K562 (cell line): ENCODE measurements around the gene LAPTM5. TPM values are rescaled to one million over a fixed set of nuclear protein-coding genes. Genes with fewer than 3 reads are reported as not detected.

Experiments used
- GTF2F1 ChIP-seq: IDR thresholded peaks from 2 replicates; pipeline ENCODE4 v1.6.1; 2011; ENCODE audit warnings: low read depth, low read length, improper control_type of control experiment
- HDAC3 ChIP-seq: fragments of 450-650 bp; IDR thresholded peaks from 2 replicates; pipeline ENCODE4 v1.6.1; 2018; ENCODE audit warnings: borderline replicate concordance, mild to moderate bottlenecking, moderate library complexity; ENCODE audit not compliant: partially characterized antibody
- JUNB ChIP-seq: fragments of 450-650 bp; formaldehyde crosslinking; conservative IDR thresholded peaks from 2 replicates; pipeline ENCODE4 v1.4.0; 2020; ENCODE audit warnings: mild to moderate bottlenecking
- L3MBTL2 ChIP-seq: fragments of 450-650 bp; IDR thresholded peaks from 2 replicates; pipeline ENCODE4 v1.6.1; 2016; ENCODE audit warnings: mild to moderate bottlenecking, moderate library complexity
- PML ChIP-seq: IDR thresholded peaks from 2 replicates; pipeline ENCODE4 v1.6.1; 2012; ENCODE audit warnings: low read length, inconsistent platforms
- RCOR1 ChIP-seq, 2 experiments: IDR thresholded peaks; 2 replicates each; pipeline ENCODE4 v1.6.1; 2012; ENCODE audit warnings: low read depth in 2 of 2, low read length in 2 of 2, borderline replicate concordance in 1 of 2, improper control_type of control experiment in 1 of 2
- TSC22D4 ChIP-seq: fragments of 450-650 bp; IDR thresholded peaks from 2 replicates; pipeline ENCODE4 v1.6.1; 2016; ENCODE audit warnings: missing genetic modification characterization, missing biosample characterization, control low read depth
- ZNF316 ChIP-seq: fragments of 450-650 bp; IDR thresholded peaks from 2 replicates; pipeline ENCODE4 v1.6.1; 2016
- polyA plus RNA-seq, 8 experiments: library from polyadenylated mRNA; depleted of rRNA in 4 of 8; stranded (reverse) in 5 of 8; unstranded in 3 of 8; fragments of >200 nt; fragmentation: Nextera tagmentation in 2 of 8; fragmentation: Illumina TruSeq in 1 of 8; extraction: Ambion mirVana in 2 of 8; extraction: Trizol in 1 of 8; gene quantifications; 2 replicates each; pipeline versions ENCODE4 v1.2.1 to v1.2.3, GENCODE V29; 2011 to 2014; ENCODE audit warnings: inconsistent platforms in 1 of 8, missing spikeins in 1 of 8
- total RNA-seq, 7 experiments: library from RNA; depleted of rRNA in 6 of 7; stranded (reverse); fragments of >200 nt in 6 of 7; fragmentation: Illumina TruSeq in 2 of 7; extraction: Trizol in 2 of 7; gene quantifications; 2 replicates each; pipeline versions ENCODE4 v1.2.1 to v1.2.3, GENCODE V29; 2011 to 2021; ENCODE audit warnings: low replicate concordance in 1 of 7
- TF ChIP-seq, protein P1 (sequence below): fragments of 450-650 bp; IDR thresholded peaks from 2 replicates; pipeline ENCODE4 v1.6.1; 2014; ENCODE audit warnings: low read depth, mild to moderate bottlenecking, moderate library complexity, borderline replicate concordance
- TF ChIP-seq, protein P2 (sequence below): fragments of 450-650 bp; IDR thresholded peaks from 2 replicates; pipeline ENCODE4 v1.6.1; 2016
- TF ChIP-seq, protein P3 (sequence below): fragments of 250-450 bp; sonication (Bioruptor Pico); IDR thresholded peaks from 2 replicates; pipeline ENCODE4 v1.4.0; 2020; ENCODE audit warnings: mild to moderate bottlenecking, moderate library complexity
- TF ChIP-seq, protein P4 (sequence below): fragments of 450-650 bp; IDR thresholded peaks from 2 replicates; pipeline ENCODE4 v1.7.0; 2016; ENCODE audit warnings: borderline replicate concordance
- TF ChIP-seq, protein P5 (sequence below): fragments of 450-650 bp; formaldehyde crosslinking; IDR thresholded peaks from 2 replicates; pipeline ENCODE4 v1.4.0; 2020; ENCODE audit warnings: mild to moderate bottlenecking, moderate library complexity
- TF ChIP-seq, protein P6 (sequence below): IDR thresholded peaks from 2 replicates; pipeline ENCODE4 v1.6.1; 2014; ENCODE audit warnings: antibody characterized with exemption

LAPTM5 gene
- total and polyA plus RNA-seq, 9 of the 15 experiments (the other 6 are each of a cell fraction or from before 2014, with no cell fraction given) = 2.4 to 47.3 (median 20.3) TPM

DNA sequence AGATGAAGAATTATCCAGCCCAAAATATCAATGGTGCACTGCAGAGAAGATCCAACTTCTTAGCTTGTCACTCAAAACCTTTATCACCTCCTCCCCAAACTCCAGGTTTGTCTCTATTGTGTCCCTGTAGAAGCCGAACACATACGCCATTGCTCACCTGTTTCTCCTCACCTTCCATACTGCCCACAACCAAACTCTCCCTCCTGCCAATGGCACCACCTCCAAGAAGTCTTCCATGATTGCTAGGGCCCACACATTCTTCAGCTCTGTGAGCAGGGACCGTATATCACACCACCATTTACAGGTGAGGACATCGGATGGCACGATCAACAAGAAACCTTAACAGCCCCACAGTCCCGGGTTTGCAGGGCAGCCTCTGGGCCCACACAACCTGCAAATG lies 2.2 kb downstream of the LAPTM5 start (continued):
- TF ChIP-seq, protein P1, sequence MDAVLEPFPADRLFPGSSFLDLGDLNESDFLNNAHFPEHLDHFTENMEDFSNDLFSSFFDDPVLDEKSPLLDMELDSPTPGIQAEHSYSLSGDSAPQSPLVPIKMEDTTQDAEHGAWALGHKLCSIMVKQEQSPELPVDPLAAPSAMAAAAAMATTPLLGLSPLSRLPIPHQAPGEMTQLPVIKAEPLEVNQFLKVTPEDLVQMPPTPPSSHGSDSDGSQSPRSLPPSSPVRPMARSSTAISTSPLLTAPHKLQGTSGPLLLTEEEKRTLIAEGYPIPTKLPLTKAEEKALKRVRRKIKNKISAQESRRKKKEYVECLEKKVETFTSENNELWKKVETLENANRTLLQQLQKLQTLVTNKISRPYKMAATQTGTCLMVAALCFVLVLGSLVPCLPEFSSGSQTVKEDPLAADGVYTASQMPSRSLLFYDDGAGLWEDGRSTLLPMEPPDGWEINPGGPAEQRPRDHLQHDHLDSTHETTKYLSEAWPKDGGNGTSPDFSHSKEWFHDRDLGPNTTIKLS = no peak
- TF ChIP-seq RCOR1 (IDR thresholded peaks at IDR 0.05; ENCODE audit: borderline replicate concordance in 1 of 2, low read depth in 2 of 2, low read length in 2 of 2) = peak in 1 of 2 experiments; percentile 88; a peak in 1 of 4 replicates
- no peak for TF ChIP-seq JUNB (CRISPR knock-in tag)
- no peak for TF ChIP-seq HDAC3
- TF ChIP-seq, protein P2, sequence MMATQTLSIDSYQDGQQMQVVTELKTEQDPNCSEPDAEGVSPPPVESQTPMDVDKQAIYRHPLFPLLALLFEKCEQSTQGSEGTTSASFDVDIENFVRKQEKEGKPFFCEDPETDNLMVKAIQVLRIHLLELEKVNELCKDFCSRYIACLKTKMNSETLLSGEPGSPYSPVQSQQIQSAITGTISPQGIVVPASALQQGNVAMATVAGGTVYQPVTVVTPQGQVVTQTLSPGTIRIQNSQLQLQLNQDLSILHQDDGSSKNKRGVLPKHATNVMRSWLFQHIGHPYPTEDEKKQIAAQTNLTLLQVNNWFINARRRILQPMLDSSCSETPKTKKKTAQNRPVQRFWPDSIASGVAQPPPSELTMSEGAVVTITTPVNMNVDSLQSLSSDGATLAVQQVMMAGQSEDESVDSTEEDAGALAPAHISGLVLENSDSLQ = peak; percentile 64
- TF ChIP-seq PML = no peak
- no peak for TF ChIP-seq L3MBTL2
- TF ChIP-seq, protein P3, sequence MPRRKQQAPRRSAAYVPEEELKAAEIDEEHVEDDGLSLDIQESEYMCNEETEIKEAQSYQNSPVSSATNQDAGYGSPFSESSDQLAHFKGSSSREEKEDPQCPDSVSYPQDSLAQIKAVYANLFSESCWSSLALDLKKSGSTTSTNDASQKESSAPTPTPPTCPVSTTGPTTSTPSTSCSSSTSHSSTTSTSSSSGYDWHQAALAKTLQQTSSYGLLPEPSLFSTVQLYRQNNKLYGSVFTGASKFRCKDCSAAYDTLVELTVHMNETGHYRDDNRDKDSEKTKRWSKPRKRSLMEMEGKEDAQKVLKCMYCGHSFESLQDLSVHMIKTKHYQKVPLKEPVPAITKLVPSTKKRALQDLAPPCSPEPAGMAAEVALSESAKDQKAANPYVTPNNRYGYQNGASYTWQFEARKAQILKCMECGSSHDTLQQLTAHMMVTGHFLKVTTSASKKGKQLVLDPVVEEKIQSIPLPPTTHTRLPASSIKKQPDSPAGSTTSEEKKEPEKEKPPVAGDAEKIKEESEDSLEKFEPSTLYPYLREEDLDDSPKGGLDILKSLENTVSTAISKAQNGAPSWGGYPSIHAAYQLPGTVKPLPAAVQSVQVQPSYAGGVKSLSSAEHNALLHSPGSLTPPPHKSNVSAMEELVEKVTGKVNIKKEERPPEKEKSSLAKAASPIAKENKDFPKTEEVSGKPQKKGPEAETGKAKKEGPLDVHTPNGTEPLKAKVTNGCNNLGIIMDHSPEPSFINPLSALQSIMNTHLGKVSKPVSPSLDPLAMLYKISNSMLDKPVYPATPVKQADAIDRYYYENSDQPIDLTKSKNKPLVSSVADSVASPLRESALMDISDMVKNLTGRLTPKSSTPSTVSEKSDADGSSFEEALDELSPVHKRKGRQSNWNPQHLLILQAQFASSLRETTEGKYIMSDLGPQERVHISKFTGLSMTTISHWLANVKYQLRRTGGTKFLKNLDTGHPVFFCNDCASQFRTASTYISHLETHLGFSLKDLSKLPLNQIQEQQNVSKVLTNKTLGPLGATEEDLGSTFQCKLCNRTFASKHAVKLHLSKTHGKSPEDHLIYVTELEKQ (CRISPR knock-in tag) = no peak
- TF ChIP-seq, protein P4, sequence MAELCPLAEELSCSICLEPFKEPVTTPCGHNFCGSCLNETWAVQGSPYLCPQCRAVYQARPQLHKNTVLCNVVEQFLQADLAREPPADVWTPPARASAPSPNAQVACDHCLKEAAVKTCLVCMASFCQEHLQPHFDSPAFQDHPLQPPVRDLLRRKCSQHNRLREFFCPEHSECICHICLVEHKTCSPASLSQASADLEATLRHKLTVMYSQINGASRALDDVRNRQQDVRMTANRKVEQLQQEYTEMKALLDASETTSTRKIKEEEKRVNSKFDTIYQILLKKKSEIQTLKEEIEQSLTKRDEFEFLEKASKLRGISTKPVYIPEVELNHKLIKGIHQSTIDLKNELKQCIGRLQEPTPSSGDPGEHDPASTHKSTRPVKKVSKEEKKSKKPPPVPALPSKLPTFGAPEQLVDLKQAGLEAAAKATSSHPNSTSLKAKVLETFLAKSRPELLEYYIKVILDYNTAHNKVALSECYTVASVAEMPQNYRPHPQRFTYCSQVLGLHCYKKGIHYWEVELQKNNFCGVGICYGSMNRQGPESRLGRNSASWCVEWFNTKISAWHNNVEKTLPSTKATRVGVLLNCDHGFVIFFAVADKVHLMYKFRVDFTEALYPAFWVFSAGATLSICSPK = no peak
- TF ChIP-seq, protein P5, sequence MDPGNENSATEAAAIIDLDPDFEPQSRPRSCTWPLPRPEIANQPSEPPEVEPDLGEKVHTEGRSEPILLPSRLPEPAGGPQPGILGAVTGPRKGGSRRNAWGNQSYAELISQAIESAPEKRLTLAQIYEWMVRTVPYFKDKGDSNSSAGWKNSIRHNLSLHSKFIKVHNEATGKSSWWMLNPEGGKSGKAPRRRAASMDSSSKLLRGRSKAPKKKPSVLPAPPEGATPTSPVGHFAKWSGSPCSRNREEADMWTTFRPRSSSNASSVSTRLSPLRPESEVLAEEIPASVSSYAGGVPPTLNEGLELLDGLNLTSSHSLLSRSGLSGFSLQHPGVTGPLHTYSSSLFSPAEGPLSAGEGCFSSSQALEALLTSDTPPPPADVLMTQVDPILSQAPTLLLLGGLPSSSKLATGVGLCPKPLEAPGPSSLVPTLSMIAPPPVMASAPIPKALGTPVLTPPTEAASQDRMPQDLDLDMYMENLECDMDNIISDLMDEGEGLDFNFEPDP (CRISPR knock-in tag) = no peak
- TF ChIP-seq GTF2F1 = no peak
- TF ChIP-seq, protein P6, sequence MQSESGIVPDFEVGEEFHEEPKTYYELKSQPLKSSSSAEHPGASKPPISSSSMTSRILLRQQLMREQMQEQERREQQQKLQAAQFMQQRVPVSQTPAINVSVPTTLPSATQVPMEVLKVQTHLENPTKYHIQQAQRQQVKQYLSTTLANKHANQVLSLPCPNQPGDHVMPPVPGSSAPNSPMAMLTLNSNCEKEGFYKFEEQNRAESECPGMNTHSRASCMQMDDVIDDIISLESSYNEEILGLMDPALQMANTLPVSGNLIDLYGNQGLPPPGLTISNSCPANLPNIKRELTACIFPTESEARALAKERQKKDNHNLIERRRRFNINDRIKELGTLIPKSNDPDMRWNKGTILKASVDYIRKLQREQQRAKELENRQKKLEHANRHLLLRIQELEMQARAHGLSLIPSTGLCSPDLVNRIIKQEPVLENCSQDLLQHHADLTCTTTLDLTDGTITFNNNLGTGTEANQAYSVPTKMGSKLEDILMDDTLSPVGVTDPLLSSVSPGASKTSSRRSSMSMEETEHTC = no peak
- TF ChIP-seq ZNF316 = no peak
- no peak for TF ChIP-seq TSC22D4 (tag)
